HL-60 (cell line): ENCODE measurements around the gene ZNF618.

ENCODE experiments used
- CTCF ChIP-seq: IDR thresholded peaks from one replicate; pipeline ENCODE4 v1.5.1; 2011; ENCODE audit warnings: low read length, control low read depth, inconsistent platforms; ENCODE audit not compliant: insufficient read depth
- GABPA ChIP-seq: IDR thresholded peaks from 2 replicates; pipeline ENCODE4 v1.6.1; 2012; ENCODE audit warnings: low read depth
- POLR2AphosphoS5 ChIP-seq: IDR thresholded peaks from 2 replicates; pipeline ENCODE4 v1.6.1; 2012; ENCODE audit warnings: low read depth

GRCh38 chr9:114061292-114061691, 185.2 kb downstream of the ZNF618 start:
- no peak for TF ChIP-seq GABPA
- TF ChIP-seq CTCF = no peak
- no peak for TF ChIP-seq POLR2AphosphoS5
